SW480 (cell line): Measurements from ENCODE around the gene RHBDF2.

Experiments
- DNase-seq: peaks from one replicate; pipeline ENCODE4 v3.0.0-alpha.2; 2016; ENCODE audit warnings: low spot score

RHBDF2 gene

DNA sequence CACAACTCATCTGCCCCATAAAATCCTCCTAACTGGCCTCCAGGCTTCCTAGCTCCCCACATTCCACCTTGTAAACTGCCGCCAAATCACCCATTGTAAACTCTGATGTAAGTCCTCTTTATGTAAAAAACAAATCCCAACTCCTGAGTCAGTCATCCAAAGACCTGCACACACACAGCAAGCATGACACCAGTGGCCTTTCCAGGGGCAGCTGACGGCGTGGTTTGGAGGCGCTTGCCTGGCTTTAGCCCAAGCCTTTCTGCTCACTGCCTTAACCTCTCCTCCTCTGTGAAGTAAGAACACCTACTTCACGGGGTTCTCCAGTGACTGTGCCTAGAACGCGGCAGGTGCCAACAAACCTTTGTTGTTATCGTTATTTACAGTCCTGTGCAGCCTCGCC, 62.3 kb downstream of the RHBDF2 start:
- no peak for DNase-seq

DNA sequence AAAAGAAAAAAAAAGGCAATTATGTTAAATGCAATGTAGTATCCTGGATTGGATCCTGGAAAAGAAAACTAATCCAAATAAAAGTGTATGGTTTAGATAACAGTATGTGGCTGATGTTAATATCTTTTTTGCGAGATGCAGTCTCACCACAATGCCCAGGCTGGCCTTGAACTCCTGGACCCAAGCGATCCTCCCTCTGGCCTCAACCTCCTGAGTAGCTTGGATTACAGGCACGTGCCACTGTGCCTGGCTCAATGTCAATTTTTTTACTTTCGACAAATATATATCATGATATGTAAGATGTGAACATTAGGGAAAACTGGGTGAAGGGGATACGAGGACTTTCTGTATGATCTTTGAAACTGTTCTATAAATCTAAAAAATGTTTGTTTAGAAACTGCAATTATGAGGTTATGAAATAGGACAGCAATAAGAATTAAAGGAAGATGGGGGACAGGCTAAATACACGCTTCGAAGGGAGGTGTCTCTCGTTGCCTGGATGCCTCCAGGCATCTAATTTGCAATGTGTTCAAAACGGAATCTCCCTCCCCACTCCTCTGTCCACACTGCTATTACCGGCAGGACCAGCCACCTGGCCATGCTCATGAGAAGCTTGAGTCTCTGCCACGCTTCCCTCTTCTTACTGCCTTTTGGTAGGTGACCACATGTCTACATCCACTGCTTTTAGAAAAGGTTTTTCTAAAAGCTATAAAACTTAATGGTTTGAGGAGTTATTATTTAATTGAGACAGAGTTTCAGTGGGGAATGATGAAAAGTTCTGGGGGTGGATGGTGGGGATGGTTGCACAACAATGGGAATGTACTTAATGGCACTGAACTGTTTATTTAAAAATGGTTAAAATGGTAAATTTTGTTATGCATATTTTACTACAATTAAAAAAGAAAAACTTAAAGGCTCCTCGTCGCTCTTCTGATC, 63.5 kb downstream of the RHBDF2 start:
- no peak for DNase-seq

- no peak for DNase-seq
Measured at GRCh38 chr17:76435751-76436150, 65.5 kb downstream of the RHBDF2 start.

DNA sequence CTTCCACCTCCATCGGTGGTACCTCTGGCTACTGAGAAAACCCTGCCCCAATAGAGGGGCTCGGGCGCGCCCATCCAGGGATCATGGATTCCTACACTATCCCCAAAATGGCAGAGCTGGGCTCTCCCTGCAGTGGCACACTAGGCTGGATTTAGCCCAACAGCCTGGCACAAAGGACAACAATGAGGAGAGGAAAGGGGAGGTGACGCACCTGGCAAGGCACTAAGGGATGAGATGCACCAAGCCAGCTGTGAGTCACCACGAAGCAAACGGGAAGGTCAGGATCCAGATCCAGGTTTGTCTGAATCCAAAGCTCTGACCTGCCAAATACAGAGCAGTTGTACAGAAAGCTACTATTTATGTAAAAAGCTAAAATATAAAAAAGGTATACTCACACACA, 66.4 kb downstream of the RHBDF2 start:
- DNase-seq = no peak

DNA sequence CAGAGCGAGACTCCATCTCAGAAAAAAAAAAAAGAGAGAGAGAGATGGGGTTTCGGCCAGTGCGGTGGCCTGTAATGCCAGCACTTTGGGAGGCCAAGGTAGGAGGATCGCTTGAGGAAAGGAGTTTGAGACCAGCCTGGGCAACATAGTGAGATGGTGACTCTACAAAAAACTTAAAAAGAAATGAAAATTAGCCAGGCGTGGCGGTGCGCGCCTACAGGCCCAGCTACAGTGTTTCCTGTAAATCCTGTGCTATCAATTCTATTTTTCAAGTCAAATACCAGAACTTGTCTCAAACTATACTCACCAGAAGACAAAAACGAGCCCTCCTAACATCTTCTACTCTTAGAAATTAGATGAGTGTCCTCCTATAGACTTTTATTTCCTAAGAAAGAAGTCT, 67.5 kb downstream of the RHBDF2 start:
- no peak for DNase-seq

GRCh38 chr17:76432712-76433336, 68.4 kb downstream of the RHBDF2 start:
- no peak for DNase-seq

DNA sequence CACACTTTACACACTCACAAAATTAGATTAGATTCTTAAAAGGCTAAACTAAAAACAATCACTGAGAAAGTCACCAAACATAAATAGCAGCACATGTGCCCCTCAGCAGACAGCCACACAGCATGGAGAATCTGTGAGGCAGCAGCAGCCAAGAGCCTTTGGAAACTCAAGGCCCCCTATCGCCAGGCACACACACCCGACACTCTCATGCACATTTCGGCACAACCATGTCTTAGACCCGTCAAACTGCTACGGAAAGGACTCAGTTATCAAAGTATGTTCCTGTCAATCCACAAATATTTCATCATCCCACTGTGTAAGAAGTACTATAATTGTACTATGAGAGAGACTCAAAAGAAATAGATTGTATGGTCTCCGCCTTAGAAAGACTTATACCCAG, 69.2 kb downstream of the RHBDF2 start:
- DNase-seq = no peak

- DNase-seq = no peak
Measured at GRCh38 chr17:76431509-76431908, 69.7 kb downstream of the RHBDF2 start.

GRCh38 chr17:76428511-76428910, 72.7 kb downstream of the RHBDF2 start:
- no peak for DNase-seq

GRCh38 chr17:76427501-76428231, 73.6 kb downstream of the RHBDF2 start:
- no peak for DNase-seq

- no peak for DNase-seq
Measured at GRCh38 chr17:76426853-76427252, 74.4 kb downstream of the RHBDF2 start.

DNA sequence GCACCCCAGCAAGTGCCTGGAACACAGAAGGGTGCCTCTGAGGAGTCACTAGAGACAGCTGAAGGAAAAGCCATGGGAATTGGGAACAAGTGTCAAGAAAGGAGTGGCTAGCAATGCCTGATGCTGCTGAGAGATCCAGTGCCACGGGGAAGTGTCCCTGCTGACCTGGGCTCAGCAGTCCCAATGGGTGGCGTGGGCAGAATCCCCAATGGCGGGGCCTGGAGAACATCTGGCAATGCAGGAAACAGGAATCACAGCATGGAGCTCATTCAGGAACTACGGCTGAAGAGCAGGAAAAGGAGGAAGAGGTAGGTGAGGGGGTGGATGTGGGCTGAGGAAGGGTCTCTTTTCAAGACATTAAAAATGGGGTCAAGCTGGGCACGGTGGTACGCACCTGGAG, 78.4 kb downstream of the RHBDF2 start:
- DNase-seq = no peak

DNA sequence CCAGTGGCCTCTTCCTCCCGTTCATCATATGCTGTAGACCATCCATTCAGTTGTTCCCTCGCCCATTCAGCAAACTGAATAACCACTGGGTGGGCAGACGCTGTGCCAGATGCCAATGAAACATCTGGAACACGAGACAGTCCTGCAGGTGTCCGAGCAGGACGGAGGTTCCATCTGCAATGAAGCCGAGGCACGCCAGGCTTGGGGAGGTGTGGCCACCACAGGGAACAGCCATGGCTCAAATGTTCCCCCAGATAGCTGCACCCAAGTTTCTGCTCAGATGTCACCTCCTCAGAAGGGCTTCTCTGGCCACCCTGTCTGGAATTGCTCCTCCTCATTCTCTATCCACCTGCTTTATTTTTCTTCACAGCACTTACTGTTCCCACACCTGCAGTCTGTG, 78.8 kb downstream of the RHBDF2 start:
- no peak for DNase-seq

DNA sequence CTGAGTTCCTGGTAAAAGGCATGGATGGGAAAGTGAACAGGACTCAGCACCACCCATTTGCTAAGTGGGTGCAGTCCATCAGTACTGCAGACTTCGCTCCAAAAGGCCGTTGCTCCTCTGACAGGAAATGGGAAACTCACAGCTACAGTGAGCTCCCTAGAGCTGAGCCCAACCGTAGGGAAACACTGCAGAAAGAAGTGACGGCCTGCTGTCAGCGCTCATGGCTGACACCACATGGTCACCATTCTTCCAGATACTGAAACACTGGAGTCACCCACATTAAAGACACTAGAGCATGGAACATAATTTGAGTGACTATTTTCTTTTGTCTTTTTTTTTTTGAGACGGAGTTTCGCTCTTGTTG, 80.2 kb downstream of the RHBDF2 start:
- no peak for DNase-seq
